IMR-90 (cell line): Measurements from ENCODE around the gene ZCCHC17.

Experiments
- CHD1 ChIP-seq: IDR thresholded peaks from 2 replicates; pipeline ENCODE4 v1.6.1; 2012; ENCODE audit warnings: low read depth, low read length, improper control_type of control experiment
- TF ChIP-seq, protein P1 (sequence below): conservative IDR thresholded peaks from 2 replicates; pipeline ENCODE4 v1.5.1; 2012; ENCODE audit warnings: mild to moderate bottlenecking, low read depth, low read length, improper control_type of control experiment

- TF ChIP-seq, protein P1, sequence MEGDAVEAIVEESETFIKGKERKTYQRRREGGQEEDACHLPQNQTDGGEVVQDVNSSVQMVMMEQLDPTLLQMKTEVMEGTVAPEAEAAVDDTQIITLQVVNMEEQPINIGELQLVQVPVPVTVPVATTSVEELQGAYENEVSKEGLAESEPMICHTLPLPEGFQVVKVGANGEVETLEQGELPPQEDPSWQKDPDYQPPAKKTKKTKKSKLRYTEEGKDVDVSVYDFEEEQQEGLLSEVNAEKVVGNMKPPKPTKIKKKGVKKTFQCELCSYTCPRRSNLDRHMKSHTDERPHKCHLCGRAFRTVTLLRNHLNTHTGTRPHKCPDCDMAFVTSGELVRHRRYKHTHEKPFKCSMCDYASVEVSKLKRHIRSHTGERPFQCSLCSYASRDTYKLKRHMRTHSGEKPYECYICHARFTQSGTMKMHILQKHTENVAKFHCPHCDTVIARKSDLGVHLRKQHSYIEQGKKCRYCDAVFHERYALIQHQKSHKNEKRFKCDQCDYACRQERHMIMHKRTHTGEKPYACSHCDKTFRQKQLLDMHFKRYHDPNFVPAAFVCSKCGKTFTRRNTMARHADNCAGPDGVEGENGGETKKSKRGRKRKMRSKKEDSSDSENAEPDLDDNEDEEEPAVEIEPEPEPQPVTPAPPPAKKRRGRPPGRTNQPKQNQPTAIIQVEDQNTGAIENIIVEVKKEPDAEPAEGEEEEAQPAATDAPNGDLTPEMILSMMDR = no peak
- TF ChIP-seq CHD1 = no peak
These were observed 112.0 kb downstream of the ZCCHC17 start for GRCh38 chr1:31408788-31409318.
